Measurements from ENCODE around the gene SOD1. TPM values are rescaled to one million over a fixed set of nuclear protein-coding genes. Genes with fewer than 3 reads are reported as not detected.

The SOD1 gene
- total and polyA plus RNA-seq, 2 donors (not counting 3 experiments of a cell fraction or from before 2014, with no cell fraction given), result 198 to 268 TPM

GRCh38 chr21:31616216-31616615 is 43.3 kb upstream of the SOD1 start:
- Histone ChIP-seq H3K79me2 (ENCODE audit: control insufficient read depth, insufficient read depth, low read length) (no peaks in the 10 kb centered on the region), H3K36me3 (ENCODE audit: control insufficient read depth in 2 of 2, extremely low read depth in 1 of 2, insufficient read depth in 2 of 2, low read length in 2 of 2) (no peaks in the 10 kb centered on the region), H3K27ac (ENCODE audit: insufficient read depth, low read depth, low read length) (no peak overlapping the region), H3K4me1 (ENCODE audit: control insufficient read depth, extremely low read depth, insufficient read depth, low read length) (no peaks in the 10 kb centered on the region), H4K20me1 (replicated peaks; ENCODE audit: control insufficient read depth, extremely low read depth, insufficient read depth, low read length) (no peaks in the 10 kb centered on the region), H2AFZ (ENCODE audit: low read depth, low read length) (no peak overlapping the region), H3K4me2 (ENCODE audit: insufficient read depth, low read length) (no peak overlapping the region), H3K27me3 (ENCODE audit: control insufficient read depth in 2 of 2, insufficient read depth in 2 of 2, low read length in 2 of 2) (no peaks in the 10 kb centered on the region), H3K9me1 (replicated peaks; ENCODE audit: control insufficient read depth, extremely low read depth, insufficient read depth, low read length) (no peaks in the 10 kb centered on the region), H3K4me3 (replicated peaks in 1 of 3; ENCODE audit: insufficient read depth in 1 of 3, low read depth in 1 of 3, low read length in 3 of 3) (no peak overlapping the region), H3K9me3 (replicated peaks; ENCODE audit: control insufficient read depth, insufficient read depth, low read length) (no peaks in the 10 kb centered on the region), H3K9ac (replicated peaks; ENCODE audit: extremely low read depth, insufficient read depth, low read length) (no peak overlapping the region)
- no peak for TF ChIP-seq FOS (IDR thresholded peaks at IDR 0.05; ENCODE audit: borderline replicate concordance, insufficient read depth, low read length)
- TF ChIP-seq, protein P1, sequence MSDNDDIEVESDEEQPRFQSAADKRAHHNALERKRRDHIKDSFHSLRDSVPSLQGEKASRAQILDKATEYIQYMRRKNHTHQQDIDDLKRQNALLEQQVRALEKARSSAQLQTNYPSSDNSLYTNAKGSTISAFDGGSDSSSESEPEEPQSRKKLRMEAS (IDR thresholded peaks at IDR 0.05; ENCODE audit: insufficient read depth, insufficient read length), result no peak
- no peak for TF ChIP-seq POLR2AphosphoS5 (IDR thresholded peaks at IDR 0.05; ENCODE audit: insufficient read depth, low read depth, low read length)
- TF ChIP-seq POLR2A (IDR thresholded peaks at IDR 0.05; ENCODE audit: low read depth, low read length), result no peak
- no peak for TF ChIP-seq GATA2 (IDR thresholded peaks at IDR 0.05; ENCODE audit: insufficient read depth, insufficient read length, low read depth, low read length)
- TF ChIP-seq EZH2 (IDR thresholded peaks at IDR 0.05; ENCODE audit: borderline replicate concordance, low read depth, low read length, severe bottlenecking), result no peak
- no peak for TF ChIP-seq JUN (IDR thresholded peaks at IDR 0.05; ENCODE audit: borderline replicate concordance, insufficient read depth, insufficient read length, low read depth)
- dilution Hi-C loops (cut with MboI; ENCODE audit: extremely low pct_ligation_motif_present, low sequenced_read_pairs) (no loop called here), intact Hi-C loops (cut with micrococcal nuclease) (no loop called here)
- FAIRE-seq (no peak), DNase-seq (ENCODE audit: low read depth, low spot score) (no peak)
- ChIA-PET CTCF (no interaction called here), POLR2A (no interaction called here)
- BruUV-seq (replicated peaks), result no TSS peak

GRCh38 chr21:31618696-31619430 is 40.6 kb upstream of the SOD1 start:
- no peaks in the 10 kb centered on the region for H3K4me1 ChIP-seq (ENCODE audit: control insufficient read depth, extremely low read depth, insufficient read depth, low read length)
- POLR2A ChIA-PET, result no interaction called here
- no peak overlapping the region for H3K4me3 ChIP-seq (replicated peaks in 1 of 3; ENCODE audit: insufficient read depth in 1 of 3, low read depth in 1 of 3, low read length in 3 of 3)
- dilution Hi-C loops (cut with MboI; ENCODE audit: extremely low pct_ligation_motif_present, low sequenced_read_pairs) (no loop called here), intact Hi-C loops (cut with micrococcal nuclease) (no loop called here)
- H3K36me3 ChIP-seq (ENCODE audit: control insufficient read depth in 2 of 2, extremely low read depth in 1 of 2, insufficient read depth in 2 of 2, low read length in 2 of 2), result no peaks in the 10 kb centered on the region
- CTCF ChIA-PET, result no interaction called here
- H4K20me1 ChIP-seq (replicated peaks; ENCODE audit: control insufficient read depth, extremely low read depth, insufficient read depth, low read length), result no peaks in the 10 kb centered on the region
- no peak for DNase-seq (ENCODE audit: low read depth, low spot score)
- BruUV-seq (replicated peaks), result no TSS peak
- TF ChIP-seq, protein P1 (IDR thresholded peaks at IDR 0.05; ENCODE audit: insufficient read depth, insufficient read length), result no peak
- TF ChIP-seq CTCF (IDR thresholded peaks at IDR 0.05; ENCODE audit: extremely low read depth in 1 of 2, insufficient read depth in 1 of 2, low read depth in 1 of 2, low read length in 2 of 2) (no peak), MYC (IDR thresholded peaks at IDR 0.05; ENCODE audit: low read depth, low read length) (no peak), GATA2 (IDR thresholded peaks at IDR 0.05; ENCODE audit: insufficient read depth, insufficient read length, low read depth, low read length) (no peak), JUN (IDR thresholded peaks at IDR 0.05; ENCODE audit: borderline replicate concordance, insufficient read depth, insufficient read length, low read depth) (no peak), POLR2AphosphoS5 (IDR thresholded peaks at IDR 0.05; ENCODE audit: insufficient read depth, low read depth, low read length) (no peak), EZH2 (IDR thresholded peaks at IDR 0.05; ENCODE audit: borderline replicate concordance, low read depth, low read length, severe bottlenecking) (no peak), POLR2A (IDR thresholded peaks at IDR 0.05; ENCODE audit: low read depth, low read length) (no peak), FOS (IDR thresholded peaks at IDR 0.05; ENCODE audit: borderline replicate concordance, insufficient read depth, low read length) (no peak)
- no peaks in the 10 kb centered on the region for H3K9me3 ChIP-seq (replicated peaks; ENCODE audit: control insufficient read depth, insufficient read depth, low read length)
- no peak overlapping the region for H3K9ac ChIP-seq (replicated peaks; ENCODE audit: extremely low read depth, insufficient read depth, low read length)
- no peak overlapping the region for H3K27ac ChIP-seq (ENCODE audit: insufficient read depth, low read depth, low read length)
- H2AFZ ChIP-seq (ENCODE audit: low read depth, low read length), result no peak overlapping the region
- FAIRE-seq, result no peak
- H3K79me2 ChIP-seq (ENCODE audit: control insufficient read depth, insufficient read depth, low read length), result no peaks in the 10 kb centered on the region
- H3K9me1 ChIP-seq (replicated peaks; ENCODE audit: control insufficient read depth, extremely low read depth, insufficient read depth, low read length), result no peaks in the 10 kb centered on the region
- H3K27me3 ChIP-seq (ENCODE audit: control insufficient read depth in 2 of 2, insufficient read depth in 2 of 2, low read length in 2 of 2), result peaks cover 0 to 6% of the 10 kb centered on the region in 2 experiments
- H3K4me2 ChIP-seq (ENCODE audit: insufficient read depth, low read length), result no peak overlapping the region

Measured in endothelial cell of umbilical vein (primary cell).